H1 (cell line): ENCODE data around the gene UCN. TPM values are rescaled to one million over a fixed set of nuclear protein-coding genes. Genes with fewer than 3 reads are reported as not detected.

Source experiments
- CTCF ChIA-PET: fragments of 300-600 bp; sonication (Branson Sonifier 250); formaldehyde crosslinking; loops from one replicate; lab custom pipeline; 2021; ENCODE audit not compliant: partially characterized antibody; lab: Charles Lee
- POLR2A ChIA-PET: fragments of 300-600 bp; sonication (Branson Sonifier 250); formaldehyde crosslinking; loops from one replicate; lab custom pipeline; 2021; ENCODE audit warnings: inconsistent platforms; ENCODE audit not compliant: partially characterized antibody; lab: Charles Lee
- DNase-seq, 2 experiments: peaks; one replicate each; pipeline versions ENCODE4 v3.0.0 to v3.0.0-alpha.2; 2010 to 2022; ENCODE audit warnings: low spot score in 2 of 2, low read depth in 1 of 2, mixed read lengths in 1 of 2
- FAIRE-seq: peaks from 2 replicates; lab custom pipeline; 2011; peaks lifted over from hg19 to GRCh38; lab: Jason Lieb, UNC
- H2AFZ ChIP-seq: 2 replicates; pipeline ENCODE4 v1.8.1; 2012; ENCODE audit warnings: low read length, inconsistent platforms
- H2AK5ac ChIP-seq: 2 replicates; pipeline ENCODE4 v1.6.1; 2013; ENCODE audit warnings: low read depth, low read length
- H2BK120ac ChIP-seq: replicated peaks from 2 replicates; pipeline ENCODE3; 2013; ENCODE audit warnings: low read depth, low read length, inconsistent platforms
- H2BK12ac ChIP-seq: 2 replicates; pipeline ENCODE4 v1.6.1; 2013; ENCODE audit warnings: low read depth, low read length
- H2BK15ac ChIP-seq: 2 replicates; pipeline ENCODE4 v1.6.1; 2013; ENCODE audit warnings: low read length
- H2BK20ac ChIP-seq: 2 replicates; pipeline ENCODE4 v1.6.1; 2013; ENCODE audit warnings: low read length
- H2BK5ac ChIP-seq: 2 replicates; pipeline ENCODE4 v1.6.1; 2013; ENCODE audit warnings: low read depth, low read length
- H3K14ac ChIP-seq: 2 replicates; pipeline ENCODE4 v1.6.1; 2013; ENCODE audit warnings: inconsistent platforms; ENCODE audit not compliant: insufficient read length
- H3K18ac ChIP-seq: 2 replicates; pipeline ENCODE4 v1.6.1; 2013; ENCODE audit warnings: low read length; ENCODE audit errors: extremely low read depth
- H3K23ac ChIP-seq: 2 replicates; pipeline ENCODE4 v1.6.1; 2013; ENCODE audit warnings: inconsistent platforms; ENCODE audit not compliant: insufficient read length
- H3K23me2 ChIP-seq: 2 replicates; pipeline ENCODE4 v1.6.1; 2013; ENCODE audit warnings: low read depth, low read length
- H3K27ac ChIP-seq: 2 replicates; pipeline ENCODE4 v1.6.1; 2011; ENCODE audit warnings: low read depth, low read length, inconsistent platforms
- H3K27me3 ChIP-seq, 4 experiments: replicated peaks in 1 of 4; 1 replicate in 1 of 4; 2 replicates in 3 of 4; pipeline versions ENCODE4 v1.6.1 to v1.8.1; 2011 to 2013; ENCODE audit warnings: low read length in 3 of 4, mild to moderate bottlenecking in 3 of 4, inconsistent platforms in 2 of 4, mixed read lengths in 2 of 4, moderate library complexity in 1 of 4; ENCODE audit not compliant: control insufficient read depth in 3 of 4, insufficient read depth in 3 of 4; ENCODE audit errors: extremely low read depth in 1 of 4
- H3K36me3 ChIP-seq, 4 experiments: 2 replicates each; pipeline versions ENCODE4 v1.6.1 to v1.8.1; 2011 to 2013; ENCODE audit warnings: mild to moderate bottlenecking in 4 of 4, low read length in 3 of 4, moderate library complexity in 2 of 4, control low read depth in 1 of 4, inconsistent platforms in 1 of 4; ENCODE audit not compliant: insufficient read depth in 4 of 4, control insufficient read depth in 2 of 4
- H3K4ac ChIP-seq: replicated peaks from 2 replicates; pipeline ENCODE3; 2013; ENCODE audit warnings: low read length, low read depth, mixed read lengths, inconsistent platforms; ENCODE audit not compliant: insufficient read length
- H3K4me1 ChIP-seq, 4 experiments: replicated peaks in 1 of 4; 1 replicate in 1 of 4; 2 replicates in 3 of 4; pipeline versions ENCODE4 v1.6.1 to v1.8.1; 2011 to 2013; ENCODE audit warnings: low read length in 3 of 4, inconsistent platforms in 2 of 4, mixed read lengths in 1 of 4; ENCODE audit not compliant: insufficient read depth in 4 of 4, control insufficient read depth in 3 of 4
- H3K4me2 ChIP-seq, 2 experiments: 2 replicates each; pipeline versions ENCODE4 v1.6.1 to v1.8.1; 2011 to 2013; ENCODE audit warnings: low read depth in 2 of 2, low read length in 2 of 2, control low read depth in 1 of 2, inconsistent platforms in 1 of 2, mild to moderate bottlenecking in 1 of 2; ENCODE audit not compliant: insufficient read depth in 1 of 2
- H3K4me3 ChIP-seq, 4 experiments: fragments of 200-600, 300-600 bp in 1 of 4; sonication (generic), shearing (Covaris generic), sonication (Bioruptor Twin) in 1 of 4; 2 replicates each; pipeline versions ENCODE4 v1.5.1 to v1.8.1; 2011 to 2016; ENCODE audit warnings: low read length in 4 of 4, low read depth in 3 of 4, control low read depth in 2 of 4, inconsistent platforms in 2 of 4, mild to moderate bottlenecking in 2 of 4, mixed read lengths in 1 of 4, moderate library complexity in 1 of 4; ENCODE audit not compliant: insufficient read depth in 2 of 4; ENCODE audit errors: extremely low read depth in 1 of 4
- H3K56ac ChIP-seq: replicated peaks from 2 replicates; pipeline ENCODE3; 2013; ENCODE audit warnings: low read depth, mild to moderate bottlenecking, mixed read lengths, low read length, inconsistent platforms; ENCODE audit not compliant: insufficient read length
- H3K79me1 ChIP-seq: 2 replicates; pipeline ENCODE4 v1.6.1; 2013; ENCODE audit warnings: low read depth, low read length, control low read depth
- H3K79me2 ChIP-seq, 2 experiments: 2 replicates each; pipeline versions ENCODE4 v1.6.1 to v1.8.1; 2012 to 2013; ENCODE audit warnings: low read length in 2 of 2, mild to moderate bottlenecking in 2 of 2, inconsistent platforms in 1 of 2; ENCODE audit not compliant: insufficient read depth in 2 of 2, control insufficient read depth in 1 of 2
- H3K9ac ChIP-seq, 4 experiments: replicated peaks in 1 of 4; 1 replicate in 1 of 4; 2 replicates in 3 of 4; pipeline versions ENCODE4 v1.6.1 to v1.8.1; 2011 to 2013; ENCODE audit warnings: low read depth in 3 of 4, low read length in 3 of 4, control low read depth in 2 of 4, mild to moderate bottlenecking in 2 of 4, moderate library complexity in 2 of 4, inconsistent platforms in 1 of 4; ENCODE audit errors: extremely low read depth in 1 of 4
- H3K9me3 ChIP-seq, 2 experiments: 2 replicates each; pipeline versions ENCODE4 v1.6.1 to v1.8.1; 2012 to 2013; ENCODE audit warnings: mild to moderate bottlenecking in 2 of 2, moderate library complexity in 2 of 2, control low read depth in 1 of 2, inconsistent platforms in 1 of 2, low read depth in 1 of 2, low read length in 1 of 2, mixed read lengths in 1 of 2; ENCODE audit not compliant: insufficient read depth in 2 of 2
- H4K20me1 ChIP-seq, 2 experiments: replicated peaks in 1 of 2; 2 replicates each; pipeline versions ENCODE3 to v1.8.1; 2011 to 2013; ENCODE audit warnings: inconsistent platforms in 2 of 2, low read length in 2 of 2, mild to moderate bottlenecking in 1 of 2; ENCODE audit not compliant: insufficient read depth in 2 of 2, control insufficient read depth in 1 of 2
- H4K5ac ChIP-seq: 2 replicates; pipeline ENCODE4 v1.6.1; 2013; ENCODE audit warnings: low read length, low read depth, mixed read lengths, inconsistent platforms; ENCODE audit not compliant: insufficient read length
- H4K8ac ChIP-seq: 2 replicates; pipeline ENCODE4 v1.8.0; 2013; ENCODE audit warnings: mild to moderate bottlenecking, moderate library complexity, low read length, inconsistent platforms; ENCODE audit not compliant: insufficient read depth; ENCODE audit errors: extremely low read depth
- H4K91ac ChIP-seq: replicated peaks from 2 replicates; pipeline ENCODE3; 2013; ENCODE audit warnings: low read length, mixed read lengths, inconsistent platforms; ENCODE audit not compliant: insufficient read length
- CBX5 ChIP-seq: fragments of 300-800, 300-1000 bp; sonication (generic); IDR thresholded peaks from 2 replicates; pipeline ENCODE4 v1.7.1; 2016; ENCODE audit warnings: antibody characterized with exemption, low read length, low read depth
- CHD2 ChIP-seq: IDR thresholded peaks from 2 replicates; pipeline ENCODE4 v1.6.1; 2012; ENCODE audit warnings: low read length, improper control_type of control experiment
- KDM1A ChIP-seq: fragments of 200-600, 300-600 bp; sonication (generic); IDR thresholded peaks from 2 replicates; pipeline ENCODE4 v1.7.1; 2016; ENCODE audit warnings: mild to moderate bottlenecking, low read length, borderline replicate concordance
- KDM5A ChIP-seq: fragments of 200-600 bp; IDR thresholded peaks from 2 replicates; pipeline ENCODE4 v1.7.1; 2012; ENCODE audit warnings: mild to moderate bottlenecking, low read length, inconsistent platforms, mixed read lengths
- SP1 ChIP-seq: IDR thresholded peaks from 2 replicates; pipeline ENCODE4 v1.6.1; 2011; ENCODE audit warnings: low read depth, low read length
- SRF ChIP-seq: IDR thresholded peaks from 2 replicates; pipeline ENCODE4 v1.6.1; 2011; ENCODE audit warnings: mild to moderate bottlenecking, low read depth, low read length, moderate library complexity
- TEAD4 ChIP-seq: IDR thresholded peaks from 2 replicates; pipeline ENCODE4 v1.6.1; 2012; ENCODE audit warnings: low read depth, low read length, inconsistent platforms, mixed read lengths
- WGBS, 2 experiments: shearing (Covaris generic) in 1 of 2; methylation state at CpG; one replicate each; pipeline versions ENCODE4 v1.1.6 to v1.1.7; 2013 to 2015; ENCODE audit warnings: low lambda C conversion rate in 2 of 2, mixed read lengths in 2 of 2, inconsistent platforms in 1 of 2, low coverage in 1 of 2, missing lambda C conversion rate in 1 of 2; ENCODE audit not compliant: insufficient replicate concordance in 2 of 2, insufficient coverage in 1 of 2, insufficient read length in 1 of 2; ENCODE audit errors: extremely low coverage in 1 of 2, missing lambda C conversion rate in 1 of 2; 5-methylcytosine and 5-hydroxymethylcytosine counted together
- polyA plus RNA-seq, 7 experiments: library from polyadenylated mRNA; depleted of rRNA in 3 of 7; stranded (reverse) in 5 of 7; unstranded in 2 of 7; fragments of >200 nt in 5 of 7; fragments of 200-250 nt in 2 of 7; gene quantifications; 1 replicate in 5 of 7; 2 replicates in 1 of 7; 4 replicates in 1 of 7; pipeline versions ENCODE4 v1.2.1 to v1.2.3, GENCODE V29; 2011 to 2013; ENCODE audit warnings: missing spikeins in 2 of 7, mixed read lengths in 2 of 7
- total RNA-seq: library from RNA; stranded (reverse); fragmentation: NEBNext Ultra II Directional; extraction: Animal tissue kit (Norgen Biotek cat#: 25700); gene quantifications from 2 replicates; pipeline ENCODE4 v1.2.1, GENCODE V29; 2021

The UCN gene
- total and polyA plus RNA-seq, 2 of the 8 experiments (the other 6 are each of a cell fraction or from before 2014, with no cell fraction given), result 0.35 TPM; not detected in 1

- Histone ChIP-seq H3K23ac (no peak overlapping the region), H3K4ac (no peak overlapping the region), H3K4me2 (no peak overlapping the region), H2AK5ac (no peak overlapping the region), H4K91ac (no peak overlapping the region), H3K9ac (no peak overlapping the region), H3K79me2 (peaks cover 12 to 87% of the 10 kb centered on the region in 2 experiments), H3K4me3 (no peak overlapping the region), H3K18ac (no peak overlapping the region), H3K9me3 (no peaks in the 10 kb centered on the region), H3K23me2 (no peaks in the 10 kb centered on the region), H3K27me3 (no peaks in the 10 kb centered on the region), H2BK20ac (no peak overlapping the region), H2BK12ac (no peak overlapping the region), H4K8ac (no peak overlapping the region), H2AFZ (no peak overlapping the region), H3K56ac (no peak overlapping the region), H2BK15ac (no peak overlapping the region), H3K36me3 (peaks cover 5 to 13% (median 10%) of the 10 kb centered on the region in 4 experiments; a peak in 7 of 8 replicates), H3K14ac (no peak overlapping the region), H3K4me1 (no peaks in the 10 kb centered on the region), H3K27ac (no peak overlapping the region), H4K20me1 (peaks cover 3 to 15% of the 10 kb centered on the region in 2 experiments), H2BK120ac (no peak overlapping the region), H3K79me1 (no peaks in the 10 kb centered on the region), H4K5ac (no peak overlapping the region), H2BK5ac (no peak overlapping the region)
- 100% methylated on average over 2 of the region's 2 CpGs; no CpG with 5 or more reads in 1 of the 2 experiments for WGBS, 2 experiments
- POLR2A ChIA-PET, result interaction anchor here (0.8 to 2.2 kb wide), 5 partner anchors 9 to 27 kb away, joined by 3 to 6 read pairs (median 3); partner anchors contain the start of genes GTF3C2 and MPV17
- TF ChIP-seq CBX5 (no peak), TEAD4 (no peak), KDM5A (no peak), KDM1A (no peak), CHD2 (no peak), SRF (no peak), SP1 (no peak)
- no peak for FAIRE-seq
- CTCF ChIA-PET, result interaction anchor here (0.9 to 1.5 kb wide), 3 partner anchors 10 to 148 kb away, joined by 3 read pairs; partner anchors contain the start of genes FNDC4 and MPV17
- no peak for DNase-seq
Measured at GRCh38 chr2:27347641-27348040, 39.4 kb upstream of the UCN start.
